GM12878 (cell line): ENCODE measurements around the gene SRI. TPM values are rescaled to one million over a fixed set of nuclear protein-coding genes. Genes with fewer than 3 reads are reported as not detected.

ENCODE experiments used
- ATAC-seq: fragments of 200-7000 bp; cut with Tn5 transposase; 3 replicates; pipeline ENCODE4 v1.9.1; 2020; ENCODE audit warnings: mild to moderate bottlenecking, moderate library complexity
- BruUV-seq: library from RNA; stranded (reverse); fragments of 400-500 nt; replicated peaks from 2 replicates; lab custom pipeline; 2021; lab: Mats Ljungman, UMichigan
- CTCF ChIA-PET: fragments of 300-600 bp; sonication (Branson Sonifier 250); formaldehyde crosslinking; extraction: SDS; loops from one replicate; lab custom pipeline; 2021; ENCODE audit warnings: inconsistent platforms; lab: Yijun Ruan, JAX
- POLR2A ChIA-PET: fragments of 350-600 bp; formaldehyde crosslinking; extraction: SDS; loops from one replicate; lab custom pipeline; 2021; ENCODE audit warnings: inconsistent platforms; lab: Charles Lee
- RAD21 ChIA-PET: fragments of 300-600 bp; sonication (Branson Sonifier 250); formaldehyde crosslinking; loops from one replicate; lab custom pipeline; 2023; ENCODE audit warnings: antibody characterized with exemption; ENCODE audit not compliant: unreplicated experiment; lab: Charles Lee
- SMC1A ChIA-PET: fragments of 300-600 bp; sonication (Branson Sonifier 250); formaldehyde crosslinking; loops from one replicate; lab custom pipeline; 2023; ENCODE audit not compliant: unreplicated experiment, uncharacterized antibody; lab: Charles Lee
- DNase-seq: peaks from one replicate; pipeline ENCODE4 v3.0.0-alpha.2; 2011; ENCODE audit warnings: low read depth, low spot score
- FAIRE-seq: peaks from 3 replicates; lab custom pipeline; 2011; peaks lifted over from hg19 to GRCh38; lab: Jason Lieb, UNC
- H2AFZ ChIP-seq: 2 replicates; pipeline ENCODE4 v1.6.0; 2011; ENCODE audit warnings: low read depth, low read length, control low read depth; ENCODE audit not compliant: control insufficient read depth
- H3K27ac ChIP-seq: 2 replicates; pipeline ENCODE4 v1.5.1; 2011; ENCODE audit warnings: control low read depth; ENCODE audit not compliant: control insufficient read depth, insufficient read depth
- H3K27me3 ChIP-seq, 2 experiments: replicated peaks in 1 of 2; 2 replicates each; pipeline versions ENCODE4 v1.6.0 to v1.6.1; 2011; ENCODE audit warnings: low read length in 1 of 2; ENCODE audit not compliant: control insufficient read depth in 2 of 2, insufficient read depth in 2 of 2
- H3K36me3 ChIP-seq, 2 experiments: 2 replicates each; pipeline ENCODE4 v1.5.1; 2011; ENCODE audit warnings: low read length in 1 of 2; ENCODE audit not compliant: control insufficient read depth in 2 of 2, insufficient read depth in 2 of 2
- H3K4me1 ChIP-seq: 2 replicates; pipeline ENCODE4 v1.6.1; 2011; ENCODE audit warnings: mild to moderate bottlenecking, low read length, moderate library complexity, mixed read lengths; ENCODE audit not compliant: control insufficient read depth, insufficient read depth
- H3K4me2 ChIP-seq: 2 replicates; pipeline ENCODE4 v1.6.0; 2011; ENCODE audit warnings: control low read depth; ENCODE audit not compliant: control insufficient read depth, insufficient read depth
- H3K4me3 ChIP-seq: fragments of 200-600 bp; sonication (generic); 2 replicates; pipeline ENCODE4 v1.5.1; 2016
- H3K79me2 ChIP-seq: 2 replicates; pipeline ENCODE4 v1.6.0; 2011; ENCODE audit warnings: low read length; ENCODE audit not compliant: control insufficient read depth, insufficient read depth
- H3K9ac ChIP-seq: 2 replicates; pipeline ENCODE4 v1.8.0; 2011; ENCODE audit warnings: low read length, control low read depth, mixed read lengths; ENCODE audit not compliant: control insufficient read depth, insufficient read depth
- H3K9me3 ChIP-seq: replicated peaks from 3 replicates; pipeline ENCODE4 v1.5.1; 2011; ENCODE audit warnings: mild to moderate bottlenecking, low read length; ENCODE audit not compliant: control insufficient read depth, insufficient read depth
- H4K20me1 ChIP-seq: 2 replicates; pipeline ENCODE4 v1.6.0; 2011; ENCODE audit not compliant: control insufficient read depth, insufficient read depth
- ATF3 ChIP-seq: IDR thresholded peaks from 2 replicates; pipeline ENCODE4 v1.6.1; 2011; ENCODE audit warnings: low read depth, mild to moderate bottlenecking, low read length, moderate library complexity, borderline replicate concordance; ENCODE audit errors: extremely low read depth
- CBX3 ChIP-seq: fragments of 200-600 bp; sonication (generic); IDR thresholded peaks from 2 replicates; pipeline ENCODE4 v1.6.1; 2016; ENCODE audit warnings: low read depth, borderline replicate concordance
- CTCF ChIP-seq, 3 experiments: IDR thresholded peaks in 2 of 3; conservative IDR thresholded peaks in 1 of 3; 2 replicates each; pipeline ENCODE4 v1.5.1; 2011; ENCODE audit warnings: low read depth in 3 of 3, low read length in 3 of 3, mild to moderate bottlenecking in 3 of 3, control low read depth in 2 of 3, moderate library complexity in 2 of 3, inconsistent platforms in 1 of 3, mixed read lengths in 1 of 3; ENCODE audit not compliant: control insufficient read depth in 2 of 3, insufficient read depth in 1 of 3; ENCODE audit errors: extremely low read depth in 1 of 3
- EZH2 ChIP-seq: IDR thresholded peaks from 2 replicates; pipeline ENCODE4 v1.6.1; 2012; ENCODE audit warnings: low read depth, mild to moderate bottlenecking, control low read depth, inconsistent platforms, low read length, borderline replicate concordance; ENCODE audit not compliant: control insufficient read depth
- LARP7 ChIP-seq: fragments of 450-650 bp; IDR thresholded peaks from 2 replicates; pipeline ENCODE4 v1.6.1; 2017; ENCODE audit warnings: mild to moderate bottlenecking
- MXI1 ChIP-seq: fragments of 150-350 bp; IDR thresholded peaks from 2 replicates; pipeline ENCODE4 v1.6.1; 2011; ENCODE audit warnings: low read depth, mild to moderate bottlenecking, inconsistent platforms, low read length, improper control_type of control experiment
- RAD21 ChIP-seq: IDR thresholded peaks from 2 replicates; pipeline ENCODE4 v1.6.1; 2011; ENCODE audit warnings: mild to moderate bottlenecking, low read depth, low read length, moderate library complexity; ENCODE audit not compliant: insufficient read depth
- SIN3A ChIP-seq: IDR thresholded peaks from 2 replicates; pipeline ENCODE4 v1.6.1; 2012; ENCODE audit warnings: low read depth, low read length, improper control_type of control experiment
- SMARCA5 ChIP-seq: fragments of 450-650 bp; IDR thresholded peaks from 2 replicates; pipeline ENCODE4 v1.6.1; 2017; ENCODE audit warnings: mild to moderate bottlenecking
- SMC3 ChIP-seq: IDR thresholded peaks from 2 replicates; pipeline ENCODE4 v1.6.1; 2011; ENCODE audit warnings: low read length, improper control_type of control experiment, borderline replicate concordance
- SRF ChIP-seq, 2 experiments: IDR thresholded peaks; 2 replicates each; pipeline ENCODE4 v1.6.1; 2011; ENCODE audit warnings: low read depth in 2 of 2, low read length in 2 of 2, mild to moderate bottlenecking in 1 of 2, moderate library complexity in 1 of 2
- USF2 ChIP-seq: IDR thresholded peaks from 2 replicates; pipeline ENCODE4 v1.6.1; 2011; ENCODE audit warnings: low read depth, low read length, improper control_type of control experiment, borderline replicate concordance
- ZNF24 ChIP-seq: fragments of 450-650 bp; IDR thresholded peaks from 2 replicates; pipeline ENCODE4 v1.6.1; 2017; ENCODE audit warnings: antibody characterized with exemption, mild to moderate bottlenecking
- WGBS: methylation state at CpG from one replicate; pipeline ENCODE4 v1.1.6; 2016; ENCODE audit warnings: low lambda C conversion rate; ENCODE audit not compliant: insufficient replicate concordance, insufficient coverage; ENCODE audit errors: missing lambda C conversion rate; 5-methylcytosine and 5-hydroxymethylcytosine counted together
- in situ Hi-C: fragments of 300-500 bp; cut with MboI; formaldehyde crosslinking; loops from 9 replicates; pipeline ENCODE4 v1.14.3; 2018; ENCODE audit warnings: mixed read lengths
- intact Hi-C: fragments of 100-400 bp; cut with micrococcal nuclease; formaldehyde crosslinking; loops from one replicate; pipeline ENCODE4 v1.14.2; 2022; ENCODE audit not compliant: unreplicated experiment
- polyA plus RNA-seq, 11 experiments: library from polyadenylated mRNA; depleted of rRNA in 4 of 11; unstranded in 6 of 11; stranded (reverse) in 5 of 11; fragments of >200 nt; fragmentation: Nextera tagmentation in 4 of 11; fragmentation: Illumina TruSeq in 1 of 11; extraction: Ambion mirVana in 4 of 11; extraction: Trizol in 1 of 11; gene quantifications; 1 replicate in 1 of 11; 2 replicates in 10 of 11; pipeline versions ENCODE4 v1.2.1 to v1.2.3, GENCODE V29; 2011 to 2016; ENCODE audit warnings: inconsistent platforms in 2 of 11, missing spikeins in 2 of 11, low read depth in 1 of 11
- total RNA-seq, 4 experiments: library from RNA; depleted of rRNA in 3 of 4; stranded (reverse); fragments of >200 nt in 3 of 4; fragmentation: Illumina TruSeq in 1 of 4; extraction: Trizol in 1 of 4; gene quantifications; 2 replicates each; pipeline versions ENCODE4 v1.2.1 to v1.2.3, GENCODE V29; 2013 to 2021

The SRI gene
- total and polyA plus RNA-seq, 10 of the 15 experiments (the other 5 are each of a cell fraction or from before 2014, with no cell fraction given): 94.7 to 588 (median 242) TPM

GRCh38 chr7:88169717-88170320, 50.0 kb downstream of the SRI start:
- ChIA-PET SMC1A (interaction anchor here (0.7 to 2.5 kb wide), 33 partner anchors 8 to 664 kb away, joined by 3 to 17 read pairs (median 4); partner anchors contain the start of gene ADAM22), RAD21 (interaction anchor here (0.5 to 2.5 kb wide), 20 partner anchors 8 to 737 kb away, joined by 3 to 15 read pairs (median 4); partner anchors contain the start of gene ADAM22), CTCF (interaction anchor here (0.8 to 2.4 kb wide), 42 partner anchors 9 to 663 kb away, joined by 3 to 31 read pairs (median 6); partner anchors contain the start of genes ADAM22 and SRI), POLR2A (interaction anchor here (1.2 kb wide), 1 partner anchor 236 kb away, joined by 4 read pairs; the partner anchor contains the start of gene ADAM22)
- no peaks in the 10 kb centered on the region for H3K4me1 ChIP-seq
- no peaks in the 10 kb centered on the region for H3K9me3 ChIP-seq
- no peak overlapping the region for H3K27ac ChIP-seq
- intact Hi-C loops (loop anchor here (2.0 to 5.0 kb wide), 2 partner anchors 53 to 371 kb away; no protein-coding TSS in a partner anchor), in situ Hi-C loops (no loop called here)
- H3K36me3 ChIP-seq: 0 out of 4 replicates have a peak, but pooled peaks cover 0 to 5% of the 10 kb centered on the region in 2 experiments
- no peak overlapping the region for H3K4me2 ChIP-seq
- FAIRE-seq (peak; percentile 38), DNase-seq (no peak), ATAC-seq (peak; percentile 59)
- H2AFZ ChIP-seq: no peak overlapping the region; the same call in 1 of the 2 replicates
- no peaks in the 10 kb centered on the region for H3K79me2 ChIP-seq
- 50% methylated on average over 1 of the region's 1 CpG for WGBS
- no peak overlapping the region for H3K9ac ChIP-seq
- H3K4me3 ChIP-seq: no peak overlapping the region
- no peaks in the 10 kb centered on the region for H3K27me3 ChIP-seq
- BruUV-seq: no TSS peak
- no peaks in the 10 kb centered on the region for H4K20me1 ChIP-seq
- no peak for TF ChIP-seq SIN3A
- peak; percentile 38; the same call in 1 of the 2 replicates for TF ChIP-seq SMC3
- TF ChIP-seq CTCF (IDR thresholded peaks at IDR 0.05 in 2 of 3, conservative IDR thresholded peaks at IDR 0.05 in 1 of 3; ENCODE audit: control insufficient read depth in 2 of 3, extremely low read depth in 1 of 3, insufficient read depth in 1 of 3, low read depth in 3 of 3, low read length in 3 of 3): peak; percentile 37 to 58 (median 43); a peak in 5 of 6 replicates
- TF ChIP-seq CBX3: no peak
- TF ChIP-seq SMARCA5: peak; percentile 20; the same call in 1 of the 2 replicates
- no peak for TF ChIP-seq EZH2
- no peak for TF ChIP-seq ATF3
- TF ChIP-seq SRF (IDR thresholded peaks at IDR 0.05; ENCODE audit: low read depth in 2 of 2, low read length in 2 of 2): no peak
- TF ChIP-seq MXI1: no peak
- TF ChIP-seq ZNF24: no peak
- TF ChIP-seq LARP7: no peak
- TF ChIP-seq RAD21: peak; percentile 55
- no peak for TF ChIP-seq USF2
